Panc1 (cell line): ENCODE measurements around the gene AIG1. TPM values are rescaled to one million over a fixed set of nuclear protein-coding genes. Genes with fewer than 3 reads are reported as not detected.

Source experiments
- ATAC-seq: fragments of 200-7000 bp; cut with Tn5 transposase; 2 replicates; pipeline ENCODE4 v1.9.1; 2020; ENCODE audit warnings: mild to moderate bottlenecking, moderate library complexity
- BruUV-seq: library from RNA; stranded (reverse); fragments of 400-500 nt; replicated peaks from 2 replicates; lab custom pipeline; 2021; lab: Mats Ljungman, UMichigan
- CTCF ChIA-PET: fragments of 300-600 bp; sonication (Branson Sonifier 250); formaldehyde crosslinking; loops from one replicate; lab custom pipeline; 2022; ENCODE audit warnings: antibody characterized with exemption; lab: Charles Lee
- POLR2A ChIA-PET: fragments of 300-600 bp; sonication (Branson Sonifier 250); formaldehyde crosslinking; loops from one replicate; lab custom pipeline; 2022; ENCODE audit warnings: antibody characterized with exemption; lab: Charles Lee
- DNase-seq: peaks from one replicate; pipeline ENCODE4 v3.0.0-alpha.2; 2010; ENCODE audit warnings: low read depth, low spot score
- H3K27ac ChIP-seq: 2 replicates; pipeline ENCODE4 v1.5.1; 2011; ENCODE audit warnings: mild to moderate bottlenecking, low read length, inconsistent platforms
- H3K27me3 ChIP-seq: fragments of 200-500 bp; sonication (Bioruptor generic); 2 replicates; pipeline ENCODE4 v1.6.0; 2014; ENCODE audit warnings: low read length, inconsistent platforms; ENCODE audit not compliant: control insufficient read depth, insufficient read depth
- H3K36me3 ChIP-seq: fragments of 200-500 bp; sonication (Bioruptor generic); 2 replicates; pipeline ENCODE4 v1.5.1; 2014; ENCODE audit warnings: inconsistent platforms, mild to moderate bottlenecking, low read length, moderate library complexity; ENCODE audit not compliant: control insufficient read depth, insufficient read depth
- H3K4me1 ChIP-seq: 2 replicates; pipeline ENCODE4 v1.5.1; 2011; ENCODE audit warnings: inconsistent platforms, mild to moderate bottlenecking, low read length, moderate library complexity; ENCODE audit not compliant: control insufficient read depth, insufficient read depth
- H3K4me3 ChIP-seq, 2 experiments: 2 replicates each; pipeline ENCODE4 v1.5.1; 2011 to 2012; ENCODE audit warnings: low read depth in 2 of 2, low read length in 2 of 2, mild to moderate bottlenecking in 2 of 2, inconsistent platforms in 1 of 2, moderate library complexity in 1 of 2
- H3K9me3 ChIP-seq: fragments of 200-500 bp; sonication (Bioruptor generic); 2 replicates; pipeline ENCODE4 v1.5.1; 2014; ENCODE audit warnings: low read depth, mild to moderate bottlenecking, inconsistent platforms, low read length, moderate library complexity; ENCODE audit not compliant: control insufficient read depth, insufficient read depth
- CTCF ChIP-seq: fragments of 450-650 bp; IDR thresholded peaks from 2 replicates; pipeline ENCODE4 v1.5.1; 2017; ENCODE audit warnings: mild to moderate bottlenecking
- POLR2AphosphoS5 ChIP-seq: IDR thresholded peaks from 2 replicates; pipeline ENCODE4 v1.6.1; 2012; ENCODE audit warnings: mild to moderate bottlenecking, low read depth, low read length, moderate library complexity
- REST ChIP-seq, 2 experiments: IDR thresholded peaks; 2 replicates each; pipeline ENCODE4 v1.6.1; 2011 to 2012; ENCODE audit warnings: low read depth in 2 of 2, control low read depth in 1 of 2, low read length in 1 of 2, mild to moderate bottlenecking in 1 of 2, moderate library complexity in 1 of 2; ENCODE audit not compliant: insufficient read depth in 1 of 2
- SIN3A ChIP-seq: IDR thresholded peaks from 2 replicates; pipeline ENCODE4 v1.6.1; 2012; ENCODE audit warnings: low read depth, mild to moderate bottlenecking, low read length, moderate library complexity, borderline replicate concordance; ENCODE audit not compliant: insufficient read depth
- TCF7L2 ChIP-seq: IDR thresholded peaks from 2 replicates; pipeline ENCODE4 v1.6.1; 2011; ENCODE audit warnings: mild to moderate bottlenecking, low read depth, low read length, inconsistent platforms
- in situ Hi-C: cut with HindIII; loops from 2 replicates; pipeline ENCODE4 v1.10.0; 2016; ENCODE audit warnings: low sequenced_read_pairs, low pct_unique_long_range_greater_than_20kb
- intact Hi-C: fragments of 100-400 bp; cut with micrococcal nuclease; formaldehyde crosslinking; loops from one replicate; pipeline ENCODE4 v1.10.0; 2022; ENCODE audit not compliant: unreplicated experiment
- total RNA-seq: library from RNA; stranded (reverse); gene quantifications from one replicate; pipeline ENCODE4 v1.2.1, GENCODE V29; 2021; ENCODE audit not compliant: unreplicated experiment

The AIG1 gene
- total RNA-seq, 1 experiment from 2014 or later = 23.9 TPM

GRCh38 chr6:143238306-143238705 is 177.6 kb downstream of the AIG1 start:
- ChIA-PET POLR2A (no interaction called here), CTCF (no interaction called here)
- BruUV-seq = no TSS peak
- H3K27me3 ChIP-seq = no peaks in the 10 kb centered on the region
- no peaks in the 10 kb centered on the region for H3K9me3 ChIP-seq
- no peak for TF ChIP-seq CTCF
- TF ChIP-seq TCF7L2 = no peak
- no peak for TF ChIP-seq SIN3A
- no peak for TF ChIP-seq POLR2AphosphoS5
- no peak for TF ChIP-seq REST (IDR thresholded peaks at IDR 0.05; ENCODE audit: insufficient read depth in 1 of 2, low read depth in 2 of 2, low read length in 1 of 2)
- H3K4me1 ChIP-seq = no peaks in the 10 kb centered on the region
- in situ Hi-C loops = no loop called here
- intact Hi-C loops = no loop called here
- no peaks in the 10 kb centered on the region for H3K36me3 ChIP-seq
- no peak overlapping the region for H3K27ac ChIP-seq
- H3K4me3 ChIP-seq = no peak overlapping the region
- DNase-seq = no peak
- no peak for ATAC-seq

- Histone ChIP-seq H3K9me3 (no peaks in the 10 kb centered on the region), H3K27me3 (no peaks in the 10 kb centered on the region), H3K36me3 (no peaks in the 10 kb centered on the region), H3K4me1 (no peaks in the 10 kb centered on the region), H3K4me3 (no peak overlapping the region), H3K27ac (no peak overlapping the region)
- ChIA-PET POLR2A (no interaction called here), CTCF (no interaction called here)
- in situ Hi-C loops (no loop called here), intact Hi-C loops (no loop called here)
- no peak for TF ChIP-seq CTCF
- no peak for TF ChIP-seq POLR2AphosphoS5
- TF ChIP-seq TCF7L2 = no peak
- TF ChIP-seq SIN3A = no peak
- no peak for TF ChIP-seq REST (IDR thresholded peaks at IDR 0.05; ENCODE audit: insufficient read depth in 1 of 2, low read depth in 2 of 2, low read length in 1 of 2)
- ATAC-seq (no peak), DNase-seq (no peak)
- BruUV-seq = no TSS peak
Measured at GRCh38 chr6:143241111-143241510, 180.4 kb downstream of the AIG1 start.
